Measurements from ENCODE around the gene SLC5A4.

Gene SLC5A4

DNA sequence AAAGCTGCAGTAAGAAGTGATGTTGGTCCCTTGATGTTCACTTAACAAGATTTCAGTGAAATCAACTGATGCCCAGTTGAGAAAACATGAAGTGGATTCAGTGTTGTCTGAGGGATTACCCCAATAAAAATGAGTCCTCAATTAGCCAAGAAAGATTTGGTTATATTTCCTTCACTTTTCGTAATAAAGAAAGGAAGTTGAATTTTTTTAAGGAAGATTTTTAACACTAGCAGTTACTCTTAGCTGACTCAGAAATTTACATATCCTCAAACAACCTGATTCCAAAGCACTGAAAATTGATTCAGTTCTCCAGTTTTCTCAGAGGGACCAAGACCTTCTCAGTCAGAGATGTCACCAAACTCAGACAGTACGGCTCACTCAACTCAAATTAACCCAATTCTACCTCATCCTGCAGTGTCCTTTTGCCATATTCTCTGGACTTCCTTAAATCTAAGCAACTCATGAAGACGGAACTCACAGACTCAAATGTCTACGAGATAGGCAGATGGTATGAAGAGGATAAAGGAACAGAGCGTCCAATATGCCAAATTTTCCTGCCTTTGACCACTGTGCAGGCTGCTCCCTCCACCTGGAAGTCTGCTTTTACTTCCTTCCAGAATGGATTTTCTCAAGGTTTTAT lies 22.8 kb downstream of the SLC5A4 start:
- no peak for DNase-seq (ENCODE audit: low read depth)

DNA sequence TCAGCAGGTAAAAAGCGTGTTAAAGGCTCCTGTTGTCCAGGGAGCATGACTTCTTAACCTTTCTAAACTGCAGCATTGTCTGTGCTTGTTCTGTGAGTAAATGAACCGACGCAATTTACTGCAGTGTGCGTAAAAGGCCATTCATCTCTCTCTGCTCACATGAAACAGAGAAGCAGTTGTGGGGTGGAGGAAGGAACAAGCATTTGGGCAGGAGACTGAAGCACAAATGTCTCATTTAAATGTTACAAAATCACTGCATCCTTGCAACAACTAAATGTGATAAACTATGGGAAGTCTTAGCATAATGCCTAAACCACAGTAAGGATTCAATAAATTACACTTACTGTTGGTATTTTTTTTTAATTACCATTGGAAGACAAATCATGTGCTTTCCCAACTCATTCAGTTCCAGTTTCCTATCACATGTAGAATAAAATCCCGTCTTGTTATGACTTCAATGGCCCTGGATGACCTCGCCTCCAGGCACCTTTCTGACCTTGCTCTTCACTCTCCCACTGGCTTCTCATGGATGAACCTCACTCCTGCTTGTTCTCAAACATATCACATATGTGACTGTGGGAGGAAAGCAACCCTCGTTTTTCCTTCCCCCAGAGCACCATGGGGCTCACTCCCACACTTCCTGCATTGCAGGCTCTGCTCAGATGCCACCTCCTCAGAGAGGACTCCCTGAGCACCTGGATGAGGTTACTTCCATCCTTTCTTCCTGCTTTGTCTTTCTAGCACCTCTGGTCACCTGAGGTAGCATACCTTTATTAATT lies 28.6 kb downstream of the SLC5A4 start:
- DNase-seq (ENCODE audit: low read depth): no peak

DNA sequence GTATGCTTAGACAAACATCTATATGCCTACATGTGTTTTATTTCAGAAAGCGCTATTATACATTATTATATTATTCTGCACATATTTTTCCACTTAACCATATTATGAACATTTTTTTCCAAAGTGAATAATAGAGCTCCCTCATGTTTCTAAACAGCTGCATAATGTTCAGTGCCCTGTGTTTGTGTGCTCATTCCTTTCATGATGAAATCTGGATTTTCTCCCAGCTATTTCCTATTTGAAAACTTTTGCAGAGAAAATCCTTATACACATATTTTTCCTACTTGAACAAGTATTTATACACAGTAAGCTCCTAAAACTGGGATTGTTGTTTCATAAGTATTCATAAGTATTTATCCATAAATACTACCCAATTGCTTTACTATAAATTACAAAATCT lies 32.2 kb downstream of the SLC5A4 start:
- DNase-seq (ENCODE audit: low read depth): no peak

DNA sequence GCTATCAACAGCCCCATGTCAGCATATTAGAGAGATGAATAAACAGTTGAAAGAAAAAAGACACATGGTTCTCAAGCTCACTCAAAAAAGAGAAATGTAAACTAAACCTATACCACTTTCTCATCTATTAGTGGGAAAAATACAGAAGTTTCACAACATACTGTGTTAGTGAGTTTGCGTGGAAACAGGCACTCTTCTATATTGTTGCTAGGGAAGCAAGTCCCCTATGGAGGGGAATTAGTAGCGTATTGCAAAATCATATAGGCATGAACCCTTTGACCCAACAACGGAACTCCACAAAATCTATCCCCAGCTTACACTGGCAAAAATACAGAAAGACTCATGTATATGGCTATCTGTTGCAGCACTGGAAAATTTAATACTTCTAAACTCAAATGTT lies 36.1 kb downstream of the SLC5A4 start:
- no peak for DNase-seq (ENCODE audit: low read depth)

DNA sequence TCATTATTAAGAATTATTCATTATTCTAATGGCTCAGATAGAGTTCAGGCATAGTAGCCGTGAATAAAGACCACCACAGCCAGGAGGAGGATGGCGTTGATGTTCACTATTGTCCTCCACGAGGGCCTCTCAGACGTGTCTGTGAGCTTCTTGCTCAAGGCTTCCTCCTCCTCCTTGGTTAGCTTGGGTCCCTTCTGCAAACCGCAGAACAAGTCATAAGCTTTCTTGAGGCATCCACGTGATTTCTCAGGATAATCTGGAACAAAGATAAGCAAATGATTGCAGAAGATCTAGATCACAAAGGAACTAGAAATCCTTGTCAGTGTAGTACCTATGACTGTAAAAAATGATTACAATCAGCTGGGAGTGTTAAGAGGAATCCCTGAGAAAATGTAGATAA lies 36.7 kb downstream of the SLC5A4 start:
- no peak for DNase-seq (ENCODE audit: low read depth)

DNA sequence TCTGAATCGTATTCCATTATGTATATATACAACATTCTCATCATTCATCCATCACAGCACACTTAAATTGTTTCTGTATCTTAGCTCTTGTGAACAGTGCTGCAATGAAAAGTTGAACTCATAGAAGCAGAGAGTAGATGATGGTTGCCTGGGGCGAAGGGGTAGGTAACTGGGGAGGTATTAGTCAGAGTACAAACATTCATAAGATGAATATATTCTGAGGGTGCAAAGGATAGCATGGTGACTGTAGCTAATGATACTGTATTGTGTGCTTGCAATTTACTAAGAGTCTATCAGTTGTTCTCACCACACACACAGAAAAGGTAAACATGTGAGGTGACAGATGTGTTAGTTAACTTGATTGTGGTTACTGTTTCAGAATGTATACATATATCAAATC lies 37.7 kb downstream of the SLC5A4 start:
- DNase-seq (ENCODE audit: low read depth): no peak

DNA sequence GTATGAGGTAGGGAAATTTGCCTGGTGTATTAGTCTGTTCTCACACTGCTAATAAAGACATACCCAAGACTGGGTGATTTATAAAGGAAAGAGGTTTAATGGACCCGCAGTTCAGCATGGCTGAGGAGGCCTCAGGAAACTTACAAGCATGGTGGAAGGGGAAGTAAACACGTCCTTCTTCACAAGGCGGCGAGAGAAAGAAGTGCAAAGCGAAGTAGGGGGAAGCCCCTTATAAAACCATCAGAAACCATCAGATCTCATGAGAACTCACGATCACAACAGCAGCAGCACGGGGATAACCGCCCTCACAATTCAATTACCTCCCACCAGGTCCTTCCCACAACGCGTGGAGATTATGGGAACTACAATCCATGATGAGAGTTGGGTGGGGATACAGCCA lies 38.2 kb downstream of the SLC5A4 start:
- no peak for DNase-seq (ENCODE audit: low read depth)

DNA sequence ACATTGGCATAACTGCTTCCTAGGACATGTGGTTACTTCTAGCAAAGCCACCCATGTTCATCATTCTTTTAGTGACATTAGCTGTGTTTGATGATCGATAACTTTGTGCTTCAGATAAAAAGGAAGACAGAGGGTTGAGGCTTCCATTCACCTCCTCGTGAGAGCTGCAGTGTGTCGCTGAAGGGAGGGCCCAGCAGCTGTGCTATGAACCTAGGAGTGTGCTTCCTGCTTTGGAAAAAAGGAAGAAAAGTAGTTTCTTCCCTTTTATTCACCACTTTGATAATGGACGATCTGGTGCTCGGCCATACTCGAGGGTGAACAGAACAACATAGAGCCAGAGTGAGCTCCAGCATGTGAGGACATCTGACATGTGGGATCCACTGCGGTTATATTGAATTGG lies 44.1 kb downstream of the SLC5A4 start:
- DNase-seq (ENCODE audit: low read depth): no peak

DNA sequence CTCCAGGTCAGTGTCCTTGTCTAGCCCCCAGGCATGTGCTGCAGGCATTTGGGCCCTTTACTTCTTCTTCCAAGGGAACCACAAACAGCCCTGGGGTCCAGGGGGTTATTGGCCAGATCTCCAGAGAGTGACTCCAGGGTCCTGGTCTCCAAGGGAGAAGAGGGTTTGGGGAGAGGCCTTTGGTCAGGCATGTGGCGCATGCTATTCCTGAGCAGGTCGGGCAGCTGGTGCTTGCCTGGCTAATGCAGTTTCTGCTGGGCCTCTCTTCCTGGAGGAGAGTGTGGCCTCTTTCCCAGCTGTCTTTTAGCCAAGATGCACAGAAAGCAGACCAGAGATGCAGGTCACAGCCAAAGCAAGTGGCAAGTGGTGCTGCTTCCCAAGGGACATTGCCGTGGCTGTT lies 46.5 kb downstream of the SLC5A4 start:
- DNase-seq (ENCODE audit: low read depth): no peak

DNA sequence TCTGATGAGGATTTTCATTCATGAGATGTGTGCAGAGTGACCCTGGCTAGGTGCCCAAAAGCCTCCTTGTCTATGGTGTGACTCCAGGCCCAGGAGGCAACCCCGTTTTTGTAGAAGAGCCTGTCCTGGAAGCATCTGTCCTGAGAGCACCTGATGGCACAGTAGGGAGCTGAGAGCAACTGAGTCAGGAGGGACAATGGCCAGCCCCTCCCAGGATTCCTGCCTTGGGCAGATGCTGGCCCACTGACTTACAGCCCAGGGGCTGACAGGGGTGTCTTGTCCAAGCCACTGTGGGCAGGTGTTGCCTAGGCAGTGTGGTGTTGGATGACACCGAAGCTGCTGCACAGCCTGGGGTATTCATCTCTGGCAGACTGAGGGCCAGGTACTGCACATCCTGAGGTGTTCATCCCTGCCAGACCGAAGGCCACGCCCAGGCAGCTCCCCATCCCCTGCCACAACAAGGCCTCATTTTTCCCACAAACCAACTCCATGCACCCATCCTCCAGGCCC lies 47.1 kb downstream of the SLC5A4 start:
- DNase-seq (ENCODE audit: low read depth): no peak

DNA sequence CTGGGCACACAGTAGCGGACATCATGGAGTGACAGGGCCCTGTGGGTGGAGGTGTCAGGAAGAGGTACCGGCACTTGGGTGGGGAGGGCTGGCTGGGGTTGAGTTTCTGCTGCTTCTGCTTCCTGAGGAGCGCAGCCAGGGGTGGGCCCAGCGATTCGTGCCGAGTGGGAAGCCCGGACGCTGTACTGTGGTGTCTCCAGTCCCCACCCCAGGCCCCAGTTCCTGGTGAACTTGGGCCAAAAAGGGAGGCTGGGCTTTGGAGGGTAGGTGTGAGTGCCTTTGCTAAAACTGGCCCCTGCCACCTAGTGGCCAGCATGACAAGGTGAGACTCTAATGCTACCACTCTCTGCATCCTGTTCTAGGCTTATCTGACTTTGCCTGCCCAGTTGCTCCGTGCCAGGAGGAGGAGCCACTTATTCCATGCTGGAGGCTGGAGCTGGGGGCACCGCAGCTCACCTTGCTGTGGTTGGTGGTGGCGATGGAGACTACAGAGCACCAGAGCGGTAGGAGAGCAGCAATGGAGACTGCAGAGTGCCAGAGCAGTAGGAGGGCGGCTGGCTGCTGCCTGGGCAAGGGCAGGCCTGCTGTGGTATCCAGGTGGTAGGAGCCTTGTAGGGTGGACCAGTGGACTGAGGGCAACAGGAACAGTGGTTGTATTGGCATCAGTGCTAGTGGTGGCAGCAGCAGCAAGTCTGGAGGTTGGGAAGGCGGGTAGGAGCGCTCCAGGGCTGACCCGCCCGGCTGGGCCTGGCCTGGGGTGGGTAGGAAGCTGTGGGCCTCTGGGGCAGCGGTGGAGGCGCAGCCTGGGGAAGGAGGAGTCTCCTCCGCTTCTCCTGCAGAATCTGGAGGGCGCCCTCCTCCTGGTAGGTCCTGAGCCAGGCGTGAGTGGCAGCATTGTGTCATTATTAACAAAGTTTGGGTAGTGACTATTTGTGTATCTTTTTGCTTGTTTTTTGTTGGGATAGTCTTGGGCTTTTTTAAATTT lies 48.1 kb downstream of the SLC5A4 start:
- DNase-seq (ENCODE audit: low read depth): no peak

DNA sequence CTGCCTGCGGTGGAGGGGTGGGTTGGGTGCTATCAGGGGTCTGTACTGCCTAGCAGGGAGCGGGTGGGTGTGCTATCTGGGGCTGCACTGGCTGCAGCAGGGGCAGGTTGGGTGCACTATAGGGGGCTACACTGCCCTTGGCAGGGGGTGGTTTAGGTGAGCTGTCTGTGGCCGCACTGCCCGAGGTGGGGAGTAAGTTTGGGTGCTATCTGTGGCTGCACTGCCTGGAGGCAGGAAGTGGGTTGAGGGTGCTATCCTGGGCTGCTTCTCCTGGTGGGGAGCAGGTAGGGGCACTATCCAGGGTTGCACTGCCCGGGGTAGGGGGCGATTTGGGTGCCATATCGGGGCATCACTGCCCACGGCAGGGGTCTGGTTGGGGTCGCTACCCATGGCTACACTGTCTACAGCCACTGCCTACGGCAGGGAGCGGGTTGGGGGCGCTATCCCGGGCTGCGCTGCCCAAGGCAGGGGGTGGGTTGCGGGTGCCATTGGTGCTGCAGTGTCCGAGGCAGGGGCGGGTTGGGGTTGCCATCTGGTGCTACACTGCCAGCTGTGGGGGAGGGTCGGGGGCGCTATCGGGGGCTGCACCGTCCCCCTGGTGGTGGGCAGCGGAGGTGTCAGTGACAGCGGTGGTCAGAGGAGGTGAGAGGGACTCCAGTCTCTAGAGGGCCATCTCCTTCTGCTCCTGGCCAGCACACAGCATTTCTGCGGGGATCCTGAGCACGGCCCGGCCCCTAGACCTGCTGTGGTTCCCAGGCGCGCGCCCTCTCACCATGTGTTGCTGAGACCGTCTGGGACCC lies 49.0 kb downstream of the SLC5A4 start:
- no peak for DNase-seq (ENCODE audit: low read depth)

DNA sequence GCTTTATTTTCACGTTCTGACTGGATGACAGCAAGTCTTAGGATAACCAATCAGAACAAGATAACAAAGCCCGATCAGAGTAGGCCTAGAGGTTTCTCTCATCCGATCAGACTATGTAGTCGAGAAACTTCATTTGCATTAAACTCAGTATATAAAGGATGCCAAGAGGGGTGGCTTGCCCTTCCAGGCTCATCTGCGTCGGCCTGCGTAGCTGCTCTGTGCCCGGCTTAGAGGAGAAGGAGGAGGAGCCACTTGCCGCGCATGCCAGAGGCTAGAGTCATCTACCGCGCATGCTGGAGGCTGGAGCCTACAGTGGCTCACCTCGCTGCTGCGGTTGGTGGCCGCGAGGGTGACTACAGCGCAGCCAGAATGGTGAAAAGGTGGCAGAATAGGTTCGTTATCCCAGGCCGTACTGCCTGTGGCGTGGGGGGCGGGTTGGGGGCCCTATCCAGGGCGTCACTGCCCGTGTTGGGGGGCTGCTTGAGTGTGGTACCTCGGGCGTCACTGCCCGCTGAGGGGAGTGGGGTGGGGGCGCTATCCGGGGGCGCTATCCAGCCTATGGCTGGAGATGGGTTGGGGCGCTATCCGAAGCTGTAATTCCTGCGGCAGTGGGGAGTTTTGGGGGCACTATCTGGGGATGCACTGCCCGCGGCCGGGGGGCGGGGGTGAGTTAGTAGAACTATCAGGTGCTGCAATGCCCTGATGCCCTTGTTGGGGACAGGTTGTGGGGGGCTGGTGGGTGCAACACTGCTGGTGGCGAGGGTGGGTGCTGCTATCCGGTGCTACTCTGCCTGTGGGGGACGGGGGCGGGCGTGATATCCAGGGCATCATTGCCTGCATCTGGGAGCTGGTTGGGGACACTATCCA lies 50.1 kb downstream of the SLC5A4 start, which contains the start of gene RFPL2:
Gene RFPL2, minus strand, starts transcription at position 218 of the 867 bp plus-strand sequence. CDS start 2,622 bp downstream, outside the sequence.
- no peak for DNase-seq (ENCODE audit: low read depth)

DNA sequence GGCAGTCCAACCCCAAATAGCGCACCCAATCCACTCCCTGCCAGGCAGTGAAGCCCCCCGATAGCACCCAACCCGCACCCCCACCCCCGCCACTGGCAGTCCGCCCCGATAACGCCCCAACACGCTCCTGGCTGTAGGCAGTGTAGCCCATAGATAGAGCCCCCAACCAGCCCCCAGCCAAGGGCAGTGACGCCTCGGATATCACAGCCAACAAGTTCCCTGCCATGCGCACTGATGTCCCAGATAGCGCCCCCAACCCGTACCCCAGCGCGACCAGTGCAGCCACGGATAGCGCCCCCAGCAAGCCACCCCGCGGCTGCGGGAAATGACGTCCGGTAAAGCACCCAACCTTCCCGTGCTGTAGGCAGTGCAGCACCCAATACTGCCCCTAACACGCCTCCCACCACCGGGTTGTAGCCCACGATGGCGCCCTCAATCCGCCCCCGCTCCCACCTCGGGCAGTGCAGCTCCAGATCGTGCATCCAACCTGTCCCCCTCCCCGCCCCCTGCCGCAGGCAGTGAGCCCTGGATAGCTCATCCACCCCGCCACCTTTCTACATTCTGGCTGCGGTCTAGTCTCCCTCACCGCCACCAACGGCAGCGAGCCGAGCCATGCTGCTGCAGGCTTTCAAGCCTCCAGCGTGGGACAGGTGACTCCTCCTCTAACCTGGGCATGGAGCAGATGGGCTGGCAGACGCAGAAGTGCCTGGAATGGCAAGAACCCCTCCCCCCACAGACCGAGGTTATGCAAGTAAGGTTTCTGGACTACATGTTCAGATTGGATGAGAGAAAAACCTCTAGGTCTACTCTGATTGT lies 50.9 kb downstream of the SLC5A4 start:
- DNase-seq (ENCODE audit: low read depth): no peak

DNA sequence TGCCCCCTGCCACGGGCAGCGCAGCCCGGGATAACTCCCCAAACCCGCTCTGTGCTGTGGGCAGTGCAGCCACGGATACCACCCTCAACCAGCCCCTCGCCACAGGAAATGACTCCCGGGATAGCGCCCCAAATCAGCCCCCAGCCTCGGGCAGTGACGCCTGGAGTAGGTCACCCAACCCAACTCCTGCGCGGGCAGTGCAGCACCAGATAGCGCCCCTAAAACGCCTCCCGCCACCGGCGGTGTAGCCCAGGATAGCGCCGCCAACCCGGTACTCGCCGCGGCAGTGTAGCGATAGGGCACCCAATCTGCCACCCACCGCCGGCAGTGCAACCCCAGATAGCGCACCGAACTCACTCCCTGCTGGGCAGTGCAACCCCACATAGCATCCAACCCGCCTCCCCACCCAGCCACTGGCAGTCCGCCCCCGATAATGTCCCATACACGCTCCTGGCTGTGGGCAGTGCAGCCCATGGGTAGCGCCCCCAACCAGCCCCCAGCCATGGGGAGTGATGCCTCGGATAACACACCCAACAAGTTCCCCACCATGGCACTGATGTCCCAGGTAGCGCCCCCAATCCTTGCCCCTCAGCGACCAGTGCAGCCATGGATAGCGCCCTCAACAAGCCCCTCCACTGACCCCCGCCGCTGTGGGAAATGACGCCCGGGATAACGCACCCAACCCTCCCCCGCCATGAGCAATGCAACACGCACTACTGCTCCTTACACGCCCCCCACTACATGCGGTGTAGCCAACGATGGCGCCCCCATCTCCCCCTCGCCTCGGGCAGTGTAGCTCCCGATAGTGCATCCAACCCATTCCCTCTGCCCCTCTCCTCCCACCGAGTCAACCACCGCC lies 51.7 kb downstream of the SLC5A4 start:
- DNase-seq (ENCODE audit: low read depth): no peak

DNA sequence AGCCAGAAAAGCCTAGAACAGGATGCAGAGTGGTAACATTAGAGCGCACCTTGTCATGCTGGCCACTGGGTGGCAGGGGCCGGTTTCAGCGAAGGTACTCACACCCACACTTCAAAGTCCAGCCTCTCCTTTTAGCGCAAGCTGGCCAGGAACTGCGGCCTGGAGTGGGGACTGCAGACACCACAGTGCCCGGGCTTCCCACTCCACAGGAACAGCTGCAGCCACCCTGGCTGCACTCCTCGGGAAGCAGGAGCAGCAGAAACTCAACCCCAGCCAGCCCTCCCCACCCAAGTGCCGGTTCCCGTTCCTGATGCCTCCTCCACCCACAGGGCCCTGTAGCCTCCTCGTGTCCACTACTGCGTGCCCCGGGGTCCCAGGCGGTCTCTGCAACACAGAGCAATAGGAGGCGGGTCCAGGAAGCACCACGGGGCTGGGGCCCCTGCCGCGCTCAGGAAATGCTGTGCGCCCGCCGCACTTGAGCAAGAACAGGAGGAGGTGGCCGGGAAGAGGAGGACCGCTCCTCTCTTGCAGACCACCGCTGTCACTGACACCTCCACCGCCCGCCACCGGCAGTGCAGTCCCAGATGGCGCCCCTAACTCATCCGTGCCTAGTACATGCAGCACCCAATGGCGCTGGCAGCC lies 52.5 kb downstream of the SLC5A4 start:
- DNase-seq (ENCODE audit: low read depth): no peak

DNA sequence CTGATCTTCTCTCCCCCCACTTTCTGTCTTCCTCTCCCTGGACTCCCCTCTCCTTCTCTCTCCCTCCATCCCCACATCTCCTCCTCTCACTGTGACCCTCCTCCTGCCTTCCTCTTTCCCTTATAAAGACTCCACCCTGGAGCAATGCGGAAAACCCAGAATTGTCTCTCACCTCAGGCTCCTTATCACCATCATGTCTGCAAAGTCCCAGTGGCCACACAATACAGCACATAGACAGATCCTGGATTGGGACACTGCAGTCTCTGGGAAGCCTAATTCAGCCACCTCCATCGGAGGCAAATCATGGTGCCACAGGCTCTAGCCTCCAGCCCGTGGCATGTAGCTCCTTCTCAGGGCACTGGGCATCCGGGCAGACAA lies 53.0 kb downstream of the SLC5A4 start:
- no peak for DNase-seq (ENCODE audit: low read depth)

DNA sequence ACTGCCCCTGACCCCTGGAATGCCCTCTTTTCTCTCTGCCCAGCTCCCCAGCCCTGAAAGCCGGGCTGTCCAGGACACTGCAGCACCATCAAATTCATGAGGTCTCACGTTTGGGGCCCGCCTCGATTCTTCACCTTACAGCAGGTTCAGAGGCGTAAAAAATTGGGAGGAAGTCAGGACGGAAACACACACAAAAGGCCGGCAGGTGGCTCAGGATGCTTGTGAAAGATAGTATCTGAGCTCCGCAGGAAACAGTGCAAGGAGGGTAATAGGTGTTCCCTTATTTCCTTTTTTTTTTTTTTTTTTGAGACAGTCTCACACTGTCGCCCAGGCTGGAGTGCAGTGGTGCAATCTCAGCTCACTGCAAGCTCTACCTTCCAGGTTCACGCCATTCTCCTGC lies 54.4 kb downstream of the SLC5A4 start:
- DNase-seq (ENCODE audit: low read depth): no peak

Data from CMK (cell line).